Left ventricle myocardium superior (tissue), 1 donor: ENCODE data around the gene TRIP12. TPM values are rescaled to one million over a fixed set of nuclear protein-coding genes. Genes with fewer than 3 reads are reported as not detected.
"Not testable (repeated sequence)": the region's sequence is repeated elsewhere in the genome, so short reads cannot be mapped to it uniquely, and the experiment has no call there.

Source experiments
- ATAC-seq: fragments of 200-7000 bp; cut with Tn5 transposase; one replicate; pipeline ENCODE4 v1.9.1; 2020; ENCODE audit warnings: mild to moderate bottlenecking, moderate library complexity
- DNase-seq: peaks from one replicate; pipeline ENCODE4 v3.0.0-alpha.2; 2020
- intact Hi-C: fragments of 100-400 bp; cut with micrococcal nuclease; formaldehyde crosslinking; loops from one replicate; pipeline ENCODE4 v1.11.0; 2022
- total RNA-seq: library from RNA; stranded (reverse); fragmentation: NEBNext Ultra II Directional; extraction: Animal tissue kit (Norgen Biotek cat#: 25700); gene quantifications from one replicate; pipeline ENCODE4 v1.2.1, GENCODE V29; 2021
- donor health status: DM: no; HTN: yes; CAD: no; lungs with severe emphysema.

The TRIP12 gene
- total RNA-seq, 1 donor from 2014 or later: 194 TPM

DNA sequence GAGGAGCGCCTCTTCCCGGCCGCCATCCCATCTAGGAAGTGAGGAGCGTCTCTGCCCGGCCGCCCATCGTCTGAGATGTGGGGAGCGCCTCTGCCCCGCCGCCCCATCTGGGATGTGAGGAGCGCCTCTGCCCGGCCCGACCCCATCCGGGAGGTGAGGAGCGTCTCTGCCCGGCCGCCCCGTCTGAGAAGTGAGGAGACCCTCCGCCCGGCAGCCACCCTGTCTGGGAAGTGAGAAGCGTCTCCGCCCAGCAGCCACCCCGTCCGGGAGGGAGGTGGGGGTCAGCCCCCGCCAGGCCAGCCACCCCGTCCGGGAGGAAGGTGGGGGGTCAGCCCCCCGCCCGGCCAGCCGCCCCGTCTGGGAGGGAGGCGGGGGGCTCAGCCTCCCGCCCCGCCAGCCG, 179.1 kb downstream of the TRIP12 start:
- intact Hi-C loops, ATAC-seq, DNase-seq: not testable (repeated sequence)

DNA sequence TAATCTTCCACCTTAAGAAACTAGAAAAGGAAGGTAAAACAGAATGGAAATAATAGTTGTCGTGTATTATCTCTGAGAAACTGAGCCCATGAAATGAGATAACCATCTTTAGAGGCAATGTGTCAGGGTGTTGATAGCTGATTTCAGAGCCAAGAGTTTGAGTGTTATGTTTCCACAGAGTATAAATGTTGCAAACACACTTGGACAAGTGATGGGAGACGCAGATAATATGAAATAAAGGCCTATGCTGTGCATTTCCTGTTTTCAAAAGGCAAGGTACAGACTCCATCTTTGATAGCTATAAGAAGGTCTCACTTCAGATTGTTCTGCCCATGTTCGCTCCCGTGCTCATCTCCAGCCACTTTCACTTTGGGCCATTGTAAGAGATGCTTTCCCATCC, 181.5 kb downstream of the TRIP12 start:
- ATAC-seq (no peak), DNase-seq (no peak)
- intact Hi-C loops: no loop called here

DNA sequence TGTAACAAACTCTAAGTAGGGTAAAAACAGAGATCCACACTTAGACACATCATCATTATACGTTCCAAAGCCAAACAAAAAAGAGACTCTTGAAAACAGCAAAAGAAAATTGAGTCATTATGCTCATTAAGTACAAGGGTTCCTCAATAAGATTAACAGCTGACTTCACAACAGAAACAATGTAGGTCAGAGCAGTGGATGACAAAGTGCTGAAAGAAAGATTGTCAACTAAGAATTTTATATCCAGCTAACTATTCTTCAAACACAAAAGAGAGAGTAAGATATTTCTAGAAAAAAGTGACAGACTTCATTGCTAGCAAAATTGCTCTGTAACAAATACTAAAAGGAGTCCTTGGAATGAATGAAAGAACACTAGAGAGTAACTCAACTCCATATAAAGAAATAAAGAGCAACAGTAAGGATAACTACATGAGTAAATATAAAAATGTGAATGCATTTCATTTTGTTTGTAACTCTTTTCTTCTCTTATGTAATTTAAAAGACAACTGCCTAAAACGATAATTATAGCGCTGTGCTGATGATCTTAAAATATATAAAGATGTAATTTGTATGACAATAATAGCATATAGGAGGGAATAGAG, 183.7 kb downstream of the TRIP12 start:
- ATAC-seq: no peak
- intact Hi-C loops: no loop called here
- DNase-seq: no peak

DNA sequence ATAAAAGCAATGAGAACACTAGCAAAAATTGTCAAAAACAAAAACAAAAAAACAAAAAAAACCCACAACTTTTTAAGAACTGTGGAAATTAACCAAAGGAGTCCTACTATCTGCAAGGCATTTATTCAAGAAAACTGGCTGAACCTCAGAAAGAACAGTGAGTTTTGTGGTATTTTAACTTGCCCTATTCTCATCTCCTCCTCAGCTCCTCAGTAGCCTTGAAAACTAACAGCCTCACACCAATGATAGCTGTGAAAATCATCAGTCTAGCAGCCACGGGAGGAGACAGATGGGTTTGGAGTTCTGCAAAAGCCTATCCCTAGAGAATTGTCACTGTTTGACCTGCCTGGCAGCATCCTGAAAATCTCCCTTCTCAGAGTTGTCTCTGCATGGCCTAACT, 187.4 kb downstream of the TRIP12 start:
- DNase-seq (no peak), ATAC-seq (no peak)
- intact Hi-C loops: no loop called here

DNA sequence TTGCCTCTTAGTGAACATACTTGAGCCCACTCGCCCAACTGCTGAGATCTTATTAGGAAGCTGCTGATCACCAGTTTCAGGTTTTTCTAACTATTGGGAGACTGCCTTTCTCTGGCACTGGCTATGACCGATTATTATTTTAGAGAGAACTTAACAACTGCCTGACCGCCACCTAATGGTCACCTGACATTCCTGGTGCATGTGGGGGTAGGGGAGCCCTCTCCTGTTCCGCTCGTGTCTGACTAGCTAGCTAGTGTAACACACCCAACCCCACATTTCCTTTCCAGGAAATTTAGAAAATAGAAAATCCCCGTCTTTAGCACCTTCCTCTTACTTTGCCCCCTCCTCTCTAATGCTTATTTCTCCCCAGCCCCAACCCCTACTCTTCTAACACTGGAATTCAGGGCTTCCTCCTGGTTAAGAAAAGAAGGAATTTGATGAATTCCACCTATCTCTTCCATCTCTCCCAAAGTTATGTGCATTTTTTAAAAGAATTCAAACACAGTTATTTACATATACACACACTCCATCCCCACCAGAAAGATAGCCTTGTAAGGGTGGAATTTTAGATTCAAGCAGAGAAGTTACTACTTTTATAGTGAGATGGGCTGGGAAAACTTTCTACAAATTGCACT, 188.1 kb downstream of the TRIP12 start:
- intact Hi-C loops: no loop called here
- no peak for ATAC-seq
- DNase-seq: no peak

DNA sequence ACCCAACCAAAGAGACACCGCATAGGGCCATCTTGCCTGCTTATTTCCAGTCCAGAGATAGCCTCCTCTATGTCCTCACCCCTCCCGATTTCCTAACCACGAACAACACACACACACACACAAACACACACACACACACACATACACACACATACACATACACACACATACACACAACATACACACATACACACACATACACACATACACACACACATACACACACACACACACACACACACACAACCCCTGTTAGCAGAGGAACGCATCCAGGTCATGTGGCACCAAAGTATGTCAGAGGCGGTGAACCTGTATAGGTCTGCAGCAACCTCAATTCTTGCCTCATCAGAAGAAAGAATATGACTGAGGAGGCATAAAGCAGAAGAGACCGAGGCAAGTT, 188.9 kb downstream of the TRIP12 start:
- no peak for DNase-seq
- intact Hi-C loops: no loop called here
- ATAC-seq: no peak

DNA sequence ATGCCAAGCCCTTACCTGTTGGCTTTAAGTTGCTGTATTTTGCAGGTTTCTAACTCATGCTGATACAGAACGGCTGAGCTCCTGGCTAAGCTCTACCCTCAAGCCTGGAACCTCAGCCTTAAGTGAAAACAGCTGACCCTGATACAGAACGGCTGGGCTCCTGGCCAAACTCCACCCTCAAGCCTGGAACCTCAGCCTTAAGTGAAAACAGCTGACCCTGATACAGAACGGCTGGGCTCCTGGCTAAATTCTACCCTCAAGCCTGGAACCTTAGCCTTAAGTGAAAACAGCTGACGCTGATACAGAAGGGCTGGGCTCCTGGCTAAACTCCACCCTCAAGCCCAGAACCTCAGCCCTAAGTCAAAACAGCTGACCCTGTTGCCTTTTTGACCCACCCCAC, 189.9 kb downstream of the TRIP12 start:
- DNase-seq (peak; percentile 37), ATAC-seq (peak; percentile 91)
- intact Hi-C loops: no loop called here

DNA sequence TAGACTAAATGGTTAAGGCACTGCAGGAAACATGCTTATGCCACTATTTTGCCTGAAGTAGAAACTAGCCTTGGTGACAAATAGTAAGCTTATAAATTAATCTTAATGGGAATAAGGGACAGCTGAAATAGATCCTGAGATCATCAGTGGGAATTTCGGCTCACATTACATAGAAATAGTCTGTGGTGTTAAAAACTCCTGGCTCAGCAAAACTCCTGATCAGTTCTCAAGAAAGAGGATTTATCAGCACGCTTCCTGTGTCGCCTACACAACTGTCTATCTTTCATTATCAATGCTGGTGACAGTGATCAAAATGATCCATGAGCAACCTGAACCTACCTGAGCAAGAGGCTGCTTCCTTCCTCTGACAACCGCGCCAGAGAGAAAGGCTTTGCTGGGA, 190.4 kb downstream of the TRIP12 start:
- intact Hi-C loops: no loop called here
- ATAC-seq (no peak), DNase-seq (no peak)

DNA sequence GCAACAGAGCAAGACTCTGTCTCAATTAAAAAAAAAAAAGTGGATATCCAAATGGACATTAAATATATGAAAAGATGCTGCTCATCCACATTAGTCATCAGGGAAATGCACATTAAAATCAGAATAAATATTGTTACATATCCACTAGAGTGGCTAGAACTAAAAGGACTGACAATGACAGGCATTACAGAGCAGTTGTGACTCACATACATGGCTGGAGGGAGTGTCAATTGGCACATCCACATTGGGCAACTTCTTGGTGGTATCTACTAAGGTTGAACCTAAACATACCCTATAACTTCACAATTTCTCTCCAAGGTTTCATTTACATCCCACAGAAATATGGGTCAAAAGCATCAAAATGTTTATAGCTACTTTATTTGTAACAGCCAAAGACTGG, 193.4 kb downstream of the TRIP12 start:
- no peak for DNase-seq
- ATAC-seq: no peak
- intact Hi-C loops: no loop called here

DNA sequence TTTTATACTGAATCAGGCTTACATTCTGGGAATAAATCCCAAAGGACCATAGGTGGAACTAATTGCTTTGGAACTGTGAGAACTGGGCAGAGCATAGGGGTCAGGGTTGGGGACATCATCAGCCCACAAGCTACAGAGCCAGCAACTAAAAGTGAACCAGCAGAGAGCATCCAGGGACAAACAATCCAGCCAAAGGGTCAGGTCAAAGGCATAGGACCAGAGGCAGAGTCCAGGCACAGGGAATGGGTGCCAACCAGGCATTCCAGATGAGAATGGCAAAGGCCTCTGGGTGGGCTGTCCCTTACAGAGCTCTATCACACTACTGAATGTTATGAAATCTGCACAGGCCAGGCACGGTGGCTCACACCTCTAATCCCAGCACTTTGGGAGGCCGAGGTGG, 195.2 kb downstream of the TRIP12 start:
- intact Hi-C loops: no loop called here
- no peak for DNase-seq

DNA sequence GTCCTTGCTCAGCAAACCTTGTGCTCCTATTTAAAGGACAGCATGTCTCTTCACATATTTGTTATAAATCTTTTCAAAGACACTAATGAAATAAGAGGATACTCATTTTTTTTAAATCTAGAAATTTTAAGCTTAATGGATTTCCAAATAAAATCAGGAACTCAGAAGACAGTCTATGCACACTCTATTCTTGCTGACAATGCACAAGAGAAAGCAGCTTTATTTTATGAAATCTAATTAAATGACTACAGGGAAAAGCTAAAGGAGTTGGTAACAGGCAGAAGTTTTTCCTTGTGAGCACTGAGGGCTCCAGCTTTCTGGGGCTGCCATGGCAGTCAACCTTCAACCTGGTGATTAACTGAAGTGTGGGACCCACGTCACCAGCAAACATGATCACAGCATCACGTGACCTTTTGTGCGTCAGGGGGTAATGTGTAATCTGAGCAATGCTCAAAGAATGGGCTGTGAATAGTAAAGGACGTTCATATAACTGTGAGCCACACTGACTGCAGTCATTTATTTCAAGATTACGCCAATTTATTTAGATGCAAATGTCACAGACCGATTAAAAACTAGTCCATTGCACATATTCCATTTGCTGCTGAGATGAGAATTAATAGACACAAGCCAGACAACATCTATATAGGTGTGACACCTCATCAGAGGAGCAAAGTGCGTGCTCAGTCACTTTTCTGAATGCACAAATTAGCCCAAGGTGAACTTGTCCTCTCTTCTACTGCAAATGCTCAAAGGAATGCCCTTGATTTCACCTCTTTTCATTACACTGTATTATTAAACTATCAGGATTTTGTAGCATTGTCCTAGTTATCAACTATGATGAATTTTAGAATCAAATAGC, 195.9 kb downstream of the TRIP12 start:
- intact Hi-C loops: no loop called here
- no peak for DNase-seq
- ATAC-seq: no peak

More for the DNA sequence above, 195.2 kb downstream of the TRIP12 start:
- no peak for ATAC-seq

DNA sequence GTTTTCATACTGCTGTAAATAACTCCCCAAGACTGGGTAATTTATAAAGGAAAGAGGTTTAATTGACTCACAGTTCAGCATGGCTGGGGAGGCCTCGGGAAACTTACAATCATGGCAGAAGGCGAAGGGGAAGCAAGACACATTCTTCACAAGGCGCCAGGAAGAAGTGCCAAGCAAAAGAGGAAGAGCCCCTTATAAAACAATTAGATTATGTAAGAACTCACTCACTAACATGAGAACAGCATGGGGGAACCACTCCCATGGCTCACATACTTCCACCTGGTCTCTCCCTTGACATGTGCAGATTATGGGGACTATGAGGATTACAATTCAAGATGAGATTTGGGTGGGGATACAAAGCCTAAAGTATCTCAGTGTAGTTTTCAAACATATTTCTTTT, 198.6 kb downstream of the TRIP12 start:
- intact Hi-C loops, DNase-seq, ATAC-seq: not testable (repeated sequence)

DNA sequence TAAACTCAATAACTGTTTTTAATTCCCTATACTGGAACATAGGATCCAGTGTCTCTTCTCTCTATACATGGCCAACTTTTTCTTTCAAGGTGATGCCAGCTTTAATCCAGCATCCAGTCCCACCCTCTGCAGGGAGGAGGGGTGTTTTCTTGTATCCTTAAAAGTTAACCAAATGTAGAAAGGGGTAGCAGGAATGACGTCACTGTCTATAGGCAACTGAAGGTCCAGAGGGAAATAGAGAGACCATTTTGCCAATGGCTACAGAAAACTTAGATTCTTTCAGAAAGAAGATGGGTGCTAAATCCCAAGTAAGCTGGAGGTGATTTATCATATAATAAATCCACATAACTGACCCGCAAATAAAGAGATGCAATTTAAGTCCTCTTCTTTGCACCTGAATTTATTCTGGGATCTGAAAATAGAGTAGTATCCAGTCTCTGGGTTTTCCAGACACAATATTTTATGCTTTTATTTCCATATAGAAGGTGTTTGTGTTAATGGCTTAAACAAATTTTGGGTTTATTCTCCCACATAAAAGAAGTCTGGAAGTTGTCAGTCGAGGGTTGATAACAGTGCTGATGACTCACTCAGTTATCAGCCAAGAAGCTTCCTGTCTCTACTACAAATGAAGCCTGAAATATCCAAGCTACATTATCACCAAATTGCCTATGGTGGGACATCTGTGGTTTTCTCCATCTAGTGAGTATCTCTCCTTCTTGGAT, 201.7 kb downstream of the TRIP12 start:
- intact Hi-C loops: no loop called here
- ATAC-seq (no peak), DNase-seq (no peak)

DNA sequence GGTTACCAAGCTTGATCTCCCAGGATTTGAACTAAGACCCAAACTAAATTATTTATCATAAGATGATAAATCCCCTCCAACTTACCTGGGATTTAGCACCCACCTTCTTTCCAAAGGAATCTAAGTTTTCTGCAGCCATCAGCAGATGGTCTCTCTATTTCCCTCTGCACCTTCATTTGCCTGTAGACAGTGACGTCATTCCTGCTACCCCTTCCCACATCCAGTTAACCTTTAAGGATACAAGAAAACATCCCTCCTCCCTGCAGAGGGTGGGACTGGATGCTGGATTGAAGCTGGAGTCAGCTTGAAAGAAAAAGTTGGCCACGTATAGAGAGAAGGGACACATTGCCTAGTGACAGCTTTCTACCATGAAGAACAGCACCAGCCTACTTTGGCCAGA, 203.8 kb downstream of the TRIP12 start:
- no peak for ATAC-seq
- no peak for DNase-seq
- intact Hi-C loops: no loop called here

DNA sequence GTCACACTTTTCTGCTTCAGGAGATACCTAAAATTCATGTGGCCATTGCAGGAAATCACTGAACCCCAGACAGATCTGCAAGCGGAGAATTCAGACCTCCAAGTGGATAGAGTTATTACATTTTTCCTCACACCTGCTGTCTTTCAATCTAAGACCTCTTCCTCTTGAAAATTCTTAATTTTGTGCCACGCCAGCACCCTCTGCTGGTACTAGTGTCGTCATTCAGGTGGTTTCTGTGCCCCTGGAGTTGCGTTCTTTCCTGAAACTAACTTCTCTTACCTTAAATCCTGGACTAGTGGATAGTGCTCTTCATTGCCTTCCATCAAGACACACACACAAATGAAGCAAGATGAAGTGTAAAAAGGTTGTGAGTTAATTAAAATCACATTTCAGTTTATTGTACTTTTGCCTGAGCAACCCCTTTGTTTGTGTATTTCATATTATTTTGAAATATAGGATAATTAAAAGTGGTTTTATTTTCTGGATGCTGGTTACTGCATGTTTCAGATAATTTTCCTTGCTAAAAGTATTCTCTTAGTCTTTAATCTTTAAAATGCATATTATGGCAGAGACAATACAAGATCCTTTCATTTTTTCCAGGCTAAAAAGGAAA, 205.8 kb downstream of the TRIP12 start:
- DNase-seq (no peak), ATAC-seq (no peak)
- intact Hi-C loops: no loop called here

DNA sequence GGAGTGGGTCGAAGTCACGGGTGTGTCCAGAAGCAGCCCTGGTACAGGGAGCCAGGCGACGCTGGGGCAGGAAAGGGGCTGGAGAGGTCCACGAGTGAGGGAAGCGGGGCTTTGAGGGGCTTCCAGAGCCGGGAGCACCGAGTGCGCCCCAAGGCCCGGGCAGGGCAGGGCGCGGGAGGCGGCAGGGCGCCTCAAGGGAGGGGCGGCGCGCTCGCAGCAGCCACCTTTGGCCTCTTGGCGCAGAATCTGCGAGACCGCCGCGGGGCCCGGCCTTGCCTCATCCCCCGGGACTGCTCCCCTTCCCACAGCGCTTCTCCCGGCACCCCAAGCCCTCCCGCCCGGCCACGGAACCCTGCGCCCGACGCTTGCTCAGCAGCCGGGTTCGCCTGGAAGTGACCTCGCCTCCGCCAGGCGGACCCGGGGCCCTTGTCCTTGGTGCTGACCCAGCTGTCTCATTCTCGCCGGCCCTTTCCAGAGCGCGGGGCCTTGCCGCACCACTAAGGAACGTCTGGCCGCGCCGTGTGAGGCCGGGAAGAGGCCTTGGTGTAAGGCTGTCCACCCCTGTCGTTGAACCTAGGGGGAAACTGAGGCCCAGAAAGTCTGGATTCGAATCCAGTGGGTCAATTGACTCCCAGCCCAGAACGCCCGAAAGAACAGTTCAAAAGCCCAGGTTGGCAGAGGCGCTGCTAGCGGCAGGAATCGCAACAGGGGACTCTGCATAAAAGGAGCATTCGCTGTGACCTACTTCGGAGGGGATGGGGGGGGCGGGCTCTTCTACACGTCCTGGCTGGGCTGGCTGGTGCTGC, 206.9 kb downstream of the TRIP12 start:
- intact Hi-C loops: no loop called here
- peak; percentile 93 for ATAC-seq
- peak; percentile 69 for DNase-seq

DNA sequence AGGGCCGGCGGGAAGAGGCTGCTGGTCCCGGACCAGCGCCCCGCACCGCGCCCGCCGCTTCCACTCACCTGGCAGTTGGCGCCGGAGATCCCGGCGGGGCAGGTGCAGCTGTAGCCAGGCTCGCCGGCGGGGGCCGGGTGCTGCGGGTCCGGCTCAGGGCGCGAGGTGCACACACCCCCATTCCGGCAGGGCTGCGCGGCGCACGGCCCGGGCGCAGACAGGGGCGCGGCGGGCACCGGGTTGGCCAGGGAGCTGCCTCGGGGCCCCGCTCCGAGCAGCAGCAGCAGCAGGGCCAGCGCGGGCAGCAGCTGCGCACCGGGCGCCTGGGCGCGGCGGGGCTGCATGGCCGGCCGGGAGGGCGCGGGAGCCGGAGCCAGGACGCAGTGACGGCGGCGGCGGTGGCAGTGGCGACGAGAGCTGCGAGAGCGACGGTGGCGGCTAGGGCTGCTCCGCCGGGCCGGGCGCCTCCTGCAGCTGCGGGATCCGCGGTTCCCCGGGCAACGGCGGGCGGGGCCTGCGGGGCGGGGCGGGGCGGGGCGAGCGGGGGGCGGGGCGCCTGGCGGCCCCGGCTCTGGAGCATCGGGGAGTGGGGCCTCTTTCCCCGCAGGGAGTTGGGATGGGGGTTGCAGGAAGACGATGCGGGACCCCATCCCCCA, 207.6 kb downstream of the TRIP12 start, which contains the start of gene DNER:
TSS of gene DNER (minus strand) at position 476 of the 656 bp plus-strand sequence. CDS start at position 344, 132 bp downstream.
- intact Hi-C loops: no loop called here
- DNase-seq (peak; percentile 37), ATAC-seq (peak; percentile 79)
